ENCODE measurements around the gene CYB561D2. TPM values are rescaled to one million over a fixed set of nuclear protein-coding genes. Genes with fewer than 3 reads are reported as not detected.

The CYB561D2 gene
- total RNA-seq, 2 experiments from 2014 or later, result 42.5 to 43.6 TPM

GRCh38 chr3:50334339-50335075 is 16.2 kb upstream of the CYB561D2 start:
- peaks cover 47% of the 10 kb centered on the region for H3K4me1 Mint-ChIP-seq (ENCODE audit: low read depth)
- no peak for DNase-seq
- peak overlapping the region; percentile 92 for H3K4me3 Mint-ChIP-seq
- ChIA-PET POLR2A (interaction anchor here (0.7 to 1.4 kb wide), 3 partner anchors 10 to 16 kb away, joined by 3 to 4 read pairs (median 4); no protein-coding TSS in a partner anchor), CTCF (interaction anchor here (0.8 to 2.3 kb wide), 4 partner anchors 10 to 208 kb away, joined by 3 to 11 read pairs (median 4); no protein-coding TSS in a partner anchor)
- H3K27me3 Mint-ChIP-seq (ENCODE audit: low read depth), result no peaks in the 10 kb centered on the region
- ATAC-seq, result no peak
- H3K9me3 Mint-ChIP-seq (ENCODE audit: insufficient read depth), result no peaks in the 10 kb centered on the region
- H3K36me3 Mint-ChIP-seq (ENCODE audit: low read depth), result peaks cover 91% of the 10 kb centered on the region
- peak overlapping the region; percentile 86 for H3K27ac Mint-ChIP-seq

- Mint-ChIP-seq H3K9me3 (ENCODE audit: insufficient read depth) (no peaks in the 10 kb centered on the region), H3K4me1 (ENCODE audit: low read depth) (peaks cover 54% of the 10 kb centered on the region), H3K36me3 (ENCODE audit: low read depth) (peaks cover 81% of the 10 kb centered on the region), H3K27me3 (ENCODE audit: low read depth) (no peaks in the 10 kb centered on the region), H3K4me3 (peak overlapping the region; percentile 92), H3K27ac (peak overlapping the region; percentile 96)
- ChIA-PET POLR2A (interaction anchor here (0.7 to 5.6 kb wide), 26 partner anchors 8 to 280 kb away, joined by 3 to 51 read pairs (median 7); partner anchors contain the start of genes CISH, CYB561D2, GNAI2 and HEMK1), CTCF (interaction anchor here (0.9 to 3.7 kb wide), 21 partner anchors 8 to 278 kb away, joined by 3 to 42 read pairs (median 6); partner anchors contain the start of genes C3orf18, CISH, CYB561D2 and HYAL2)
- ATAC-seq (peak; percentile 4), DNase-seq (peak; percentile 65)
These were observed 14.0 kb upstream of the CYB561D2 start for GRCh38 chr3:50336452-50337174.

- peak overlapping the region; percentile 92 for H3K4me3 Mint-ChIP-seq
- peaks cover 75% of the 10 kb centered on the region for H3K36me3 Mint-ChIP-seq (ENCODE audit: low read depth)
- ChIA-PET POLR2A (interaction anchor here (0.8 to 5.6 kb wide), 22 partner anchors 9 to 279 kb away, joined by 3 to 51 read pairs (median 9); partner anchors contain the start of genes CISH, CYB561D2, GNAI2 and HEMK1), CTCF (interaction anchor here (0.9 to 3.7 kb wide), 20 partner anchors 9 to 277 kb away, joined by 3 to 42 read pairs (median 6); partner anchors contain the start of genes C3orf18, CISH, CYB561D2 and HYAL2)
- H3K27ac Mint-ChIP-seq, result peak overlapping the region; percentile 96
- no peaks in the 10 kb centered on the region for H3K27me3 Mint-ChIP-seq (ENCODE audit: low read depth)
- DNase-seq (peak; percentile 99), ATAC-seq (peak; percentile 75)
- no peaks in the 10 kb centered on the region for H3K9me3 Mint-ChIP-seq (ENCODE audit: insufficient read depth)
- H3K4me1 Mint-ChIP-seq (ENCODE audit: low read depth), result peaks cover 56% of the 10 kb centered on the region
These were observed 13.3 kb upstream of the CYB561D2 start for GRCh38 chr3:50337175-50337861.

- DNase-seq (no peak), ATAC-seq (no peak)
- Mint-ChIP-seq H3K27ac (peak overlapping the region; percentile 96), H3K4me3 (peak overlapping the region; percentile 92), H3K36me3 (ENCODE audit: low read depth) (peaks cover 63% of the 10 kb centered on the region), H3K4me1 (ENCODE audit: low read depth) (peaks cover 57% of the 10 kb centered on the region), H3K27me3 (ENCODE audit: low read depth) (no peaks in the 10 kb centered on the region), H3K9me3 (ENCODE audit: insufficient read depth) (no peaks in the 10 kb centered on the region)
- CTCF ChIA-PET, result interaction anchor here (1.0 to 3.7 kb wide), 7 partner anchors 9 to 203 kb away, joined by 3 to 42 read pairs (median 8); partner anchors contain the start of genes CYB561D2, HYAL2, NPRL2 and TUSC2
- POLR2A ChIA-PET, result interaction anchor here (0.9 to 5.6 kb wide), 13 partner anchors 8 to 1900 kb away, joined by 3 to 51 read pairs (median 16); partner anchors contain the start of genes CISH, CYB561D2, GNAI2 and HEMK1
These were observed 11.7 kb upstream of the CYB561D2 start for GRCh38 chr3:50338965-50339364.

- ChIA-PET POLR2A (interaction anchor here (0.9 to 5.6 kb wide), 9 partner anchors 11 to 1899 kb away, joined by 3 to 51 read pairs (median 7); partner anchors contain the start of genes CISH, CYB561D2, HEMK1 and NPRL2), CTCF (interaction anchor here (1.2 to 2.9 kb wide), 6 partner anchors 8 to 263 kb away, joined by 3 to 11 read pairs (median 6); partner anchors contain the start of genes CYB561D2 and NPRL2)
- no peaks in the 10 kb centered on the region for H3K9me3 Mint-ChIP-seq (ENCODE audit: insufficient read depth)
- ATAC-seq (no peak), DNase-seq (no peak)
- peaks cover 58% of the 10 kb centered on the region for H3K36me3 Mint-ChIP-seq (ENCODE audit: low read depth)
- H3K4me3 Mint-ChIP-seq, result peak overlapping the region; percentile 92
- no peaks in the 10 kb centered on the region for H3K27me3 Mint-ChIP-seq (ENCODE audit: low read depth)
- H3K27ac Mint-ChIP-seq, result peak overlapping the region; percentile 96
- H3K4me1 Mint-ChIP-seq (ENCODE audit: low read depth), result peaks cover 53% of the 10 kb centered on the region
These were observed 11.0 kb upstream of the CYB561D2 start for GRCh38 chr3:50339485-50340146.

- no peak for DNase-seq
- ATAC-seq, result no peak
- peak overlapping the region; percentile 92 for H3K4me3 Mint-ChIP-seq
- H3K9me3 Mint-ChIP-seq (ENCODE audit: insufficient read depth), result no peaks in the 10 kb centered on the region
- POLR2A ChIA-PET, result interaction anchor here (0.6 to 5.6 kb wide), 22 partner anchors 9 to 278 kb away, joined by 3 to 51 read pairs (median 6); partner anchors contain the start of genes CISH, CYB561D2, HEMK1 and HYAL3
- H3K4me1 Mint-ChIP-seq (ENCODE audit: low read depth), result peaks cover 54% of the 10 kb centered on the region
- CTCF ChIA-PET, result interaction anchor here (0.8 to 2.8 kb wide), 9 partner anchors 10 to 263 kb away, joined by 3 to 14 read pairs (median 4); partner anchors contain the start of genes CYB561D2, HYAL3, NAA80 and NPRL2
- no peaks in the 10 kb centered on the region for H3K27me3 Mint-ChIP-seq (ENCODE audit: low read depth)
- H3K36me3 Mint-ChIP-seq (ENCODE audit: low read depth), result peaks cover 55% of the 10 kb centered on the region
- peak overlapping the region; percentile 96 for H3K27ac Mint-ChIP-seq
These were observed 10.6 kb upstream of the CYB561D2 start for GRCh38 chr3:50340147-50340447.

- H3K4me3 Mint-ChIP-seq, result peak within 1 kb of the TSS; percentile 92
- POLR2A ChIA-PET, result interaction anchor here (0.6 to 5.6 kb wide), 26 partner anchors 9 to 277 kb away, joined by 3 to 51 read pairs (median 5); partner anchors contain the start of genes CISH, CYB561D2, HEMK1 and HYAL3
- H3K9me3 Mint-ChIP-seq (ENCODE audit: insufficient read depth), result no peaks in the 10 kb centered on the region
- peaks cover 54% of the 10 kb centered on the region for H3K4me1 Mint-ChIP-seq (ENCODE audit: low read depth)
- peak; percentile 97 for DNase-seq
- CTCF ChIA-PET, result interaction anchor here (0.8 to 2.8 kb wide), 10 partner anchors 9 to 262 kb away, joined by 3 to 14 read pairs (median 4); partner anchors contain the start of genes CYB561D2, HYAL3, NAA80 and NPRL2
- no peaks in the 10 kb centered on the region for H3K27me3 Mint-ChIP-seq (ENCODE audit: low read depth)
- H3K27ac Mint-ChIP-seq, result peak within 1 kb of the TSS; percentile 96
- peaks cover 49% of the 10 kb centered on the region for H3K36me3 Mint-ChIP-seq (ENCODE audit: low read depth)
- peak; percentile 55 for ATAC-seq
These were observed 10.0 kb upstream of the CYB561D2 start, which contains the start of gene RASSF1 for GRCh38 chr3:50340448-50341329. Gene RASSF1 (minus strand): TSS chr3:50340836. CDS start chr3:50340805, 31 bp downstream.

GRCh38 chr3:50341537-50341936 is 9.1 kb upstream of the CYB561D2 start:
- peak overlapping the region; percentile 92 for H3K4me3 Mint-ChIP-seq
- no peak for ATAC-seq
- peak overlapping the region; percentile 96 for H3K27ac Mint-ChIP-seq
- H3K36me3 Mint-ChIP-seq (ENCODE audit: low read depth), result peaks cover 42% of the 10 kb centered on the region
- no peaks in the 10 kb centered on the region for H3K27me3 Mint-ChIP-seq (ENCODE audit: low read depth)
- no peaks in the 10 kb centered on the region for H3K9me3 Mint-ChIP-seq (ENCODE audit: insufficient read depth)
- H3K4me1 Mint-ChIP-seq (ENCODE audit: low read depth), result peaks cover 54% of the 10 kb centered on the region
- POLR2A ChIA-PET, result interaction anchor here (1.1 to 5.6 kb wide), 16 partner anchors 9 to 274 kb away, joined by 3 to 51 read pairs (median 8); partner anchors contain the start of genes C3orf18, CISH, CYB561D2 and HEMK1
- CTCF ChIA-PET, result interaction anchor here (1.1 to 2.8 kb wide), 5 partner anchors 9 to 231 kb away, joined by 4 to 10 read pairs (median 6); partner anchors contain the start of genes CYB561D2, HYAL3, NAA80 and NPRL2
- DNase-seq, result peak; percentile 56

- Mint-ChIP-seq H3K36me3 (ENCODE audit: low read depth) (peaks cover 39% of the 10 kb centered on the region), H3K9me3 (ENCODE audit: insufficient read depth) (no peaks in the 10 kb centered on the region), H3K4me1 (ENCODE audit: low read depth) (peaks cover 55% of the 10 kb centered on the region), H3K27me3 (ENCODE audit: low read depth) (no peaks in the 10 kb centered on the region), H3K27ac (peak overlapping the region; percentile 58), H3K4me3 (peak overlapping the region; percentile 92)
- DNase-seq (no peak), ATAC-seq (no peak)
- POLR2A ChIA-PET, result interaction anchor here (1.1 to 4.0 kb wide), 5 partner anchors 8 to 225 kb away, joined by 3 to 35 read pairs (median 3); partner anchors contain the start of genes C3orf18, CYB561D2, IFRD2 and NPRL2
- CTCF ChIA-PET, result interaction anchor here (1.1 to 2.8 kb wide), 4 partner anchors 8 to 230 kb away, joined by 4 to 10 read pairs (median 6); partner anchors contain the start of genes CYB561D2 and NPRL2
These were observed 8.5 kb upstream of the CYB561D2 start for GRCh38 chr3:50341996-50342650.

Measured in activated CD8-positive, alpha-beta T cell treated with anti-CD3 and anti-CD28 coated beads, Interleukin-2, amount 10 ng/mL, durations not matched to agents 7 days and 5 days (primary cell).